Breast epithelium (tissue), 4 donors: ENCODE measurements around the gene HPS1. TPM values are rescaled to one million over a fixed set of nuclear protein-coding genes. Genes with fewer than 3 reads are reported as not detected.

Experiments
- DNase-seq, 2 donors: peaks; one replicate each; pipeline ENCODE4 v3.0.0-alpha.2; 2019; ENCODE audit warnings: low spot score in 2 of 2
- H3K27ac ChIP-seq, 2 donors: fragments of 200-600 bp; sonication (generic) in 1 of 2; one replicate each; pipeline ENCODE4 v1.5.1; 2016 to 2019; ENCODE audit warnings: mild to moderate bottlenecking in 1 of 2
- H3K27me3 ChIP-seq, 2 donors: fragments of 200-600 bp; sonication (generic) in 1 of 2; one replicate each; pipeline versions ENCODE4 v1.5.1 to v1.6.0; 2017 to 2019; ENCODE audit warnings: control low read depth in 1 of 2, mild to moderate bottlenecking in 1 of 2
- H3K36me3 ChIP-seq: fragments of 200-600 bp; one replicate; pipeline ENCODE4 v1.5.1; 2019
- H3K4me1 ChIP-seq, 2 donors: fragments of 200-600 bp; sonication (generic); one replicate each; pipeline ENCODE4 v1.5.1; 2016 to 2019; ENCODE audit warnings: control low read depth in 1 of 2
- H3K4me3 ChIP-seq, 3 donors: fragments of 200-600 bp; sonication (generic); 1 replicate in 2 of 3; 2 replicates in 1 of 3; pipeline ENCODE4 v1.5.1; 2016 to 2019; ENCODE audit warnings: mild to moderate bottlenecking in 3 of 3, moderate library complexity in 2 of 3
- H3K9me3 ChIP-seq, 2 donors: fragments of 200-600 bp; sonication (generic) in 1 of 2; one replicate each; pipeline ENCODE4 v1.5.1; 2016 to 2019; ENCODE audit warnings: control low read depth in 1 of 2
- POLR2A ChIP-seq: fragments of 450-650 bp; IDR thresholded peaks from one replicate; pipeline ENCODE4 v1.6.1; 2016; ENCODE audit warnings: antibody characterized with exemption, mild to moderate bottlenecking, moderate library complexity
- POLR2AphosphoS5 ChIP-seq, 3 donors: sonication (generic); formaldehyde crosslinking; IDR thresholded peaks; one replicate each; pipeline ENCODE4 v1.6.1; 2017; ENCODE audit warnings: antibody characterized with exemption in 3 of 3
- intact Hi-C: fragments of 100-400 bp; cut with DNase I; formaldehyde crosslinking; loops from one replicate; pipeline ENCODE4 v1.15.1; 2023; ENCODE audit warnings: low total_unique reads
- total RNA-seq, 3 donors: library from RNA; depleted of rRNA; stranded (reverse); fragments of >200 nt; gene quantifications; one replicate each; pipeline ENCODE4 v1.1.0, GENCODE V29; 2016
- TF ChIP-seq, protein P1 (sequence below), 3 donors: fragments of 450-650 bp; IDR thresholded peaks; one replicate each; pipeline ENCODE4 v1.5.1; 2016 to 2017; ENCODE audit warnings: antibody characterized with exemption in 3 of 3, mild to moderate bottlenecking in 3 of 3, moderate library complexity in 3 of 3

The HPS1 gene
- total RNA-seq, 3 donors from 2014 or later: 48.2 to 62.3 (median 61.8) TPM

DNA sequence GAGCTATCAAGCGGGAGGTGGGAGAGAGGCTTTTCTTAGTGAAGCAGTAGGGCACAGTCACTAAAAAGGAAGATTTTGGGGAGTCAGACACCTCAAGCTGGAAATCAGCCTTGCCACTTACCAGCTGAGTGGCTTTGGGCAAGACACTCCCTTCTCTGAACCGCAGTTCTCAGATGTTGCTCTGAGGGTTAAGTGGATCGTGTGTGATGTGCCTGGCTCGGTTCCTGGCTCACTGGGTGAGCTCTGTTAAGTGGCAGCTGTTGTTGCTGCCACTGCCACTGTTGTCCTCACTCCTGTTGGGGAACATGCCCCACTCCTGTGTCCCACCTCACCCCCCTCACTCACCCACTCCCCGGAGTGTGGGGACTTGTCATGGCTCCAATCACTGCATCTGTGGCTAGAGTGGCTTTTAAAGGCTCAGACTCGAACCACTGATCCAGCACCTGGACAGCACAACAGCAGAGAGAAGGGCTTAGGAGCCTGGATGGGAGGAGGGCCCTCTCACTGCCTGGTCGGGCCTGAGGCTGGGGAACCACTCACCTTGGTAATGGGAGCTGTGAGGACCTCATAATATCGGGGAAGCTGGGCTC, 51.8 kb downstream of the HPS1 start:
- peak overlapping the region; percentile 52 to 76 for H3K27ac ChIP-seq
- no peaks in the 10 kb centered on the region for H3K36me3 ChIP-seq
- no peaks in the 10 kb centered on the region for H3K27me3 ChIP-seq
- TF ChIP-seq, protein P1, sequence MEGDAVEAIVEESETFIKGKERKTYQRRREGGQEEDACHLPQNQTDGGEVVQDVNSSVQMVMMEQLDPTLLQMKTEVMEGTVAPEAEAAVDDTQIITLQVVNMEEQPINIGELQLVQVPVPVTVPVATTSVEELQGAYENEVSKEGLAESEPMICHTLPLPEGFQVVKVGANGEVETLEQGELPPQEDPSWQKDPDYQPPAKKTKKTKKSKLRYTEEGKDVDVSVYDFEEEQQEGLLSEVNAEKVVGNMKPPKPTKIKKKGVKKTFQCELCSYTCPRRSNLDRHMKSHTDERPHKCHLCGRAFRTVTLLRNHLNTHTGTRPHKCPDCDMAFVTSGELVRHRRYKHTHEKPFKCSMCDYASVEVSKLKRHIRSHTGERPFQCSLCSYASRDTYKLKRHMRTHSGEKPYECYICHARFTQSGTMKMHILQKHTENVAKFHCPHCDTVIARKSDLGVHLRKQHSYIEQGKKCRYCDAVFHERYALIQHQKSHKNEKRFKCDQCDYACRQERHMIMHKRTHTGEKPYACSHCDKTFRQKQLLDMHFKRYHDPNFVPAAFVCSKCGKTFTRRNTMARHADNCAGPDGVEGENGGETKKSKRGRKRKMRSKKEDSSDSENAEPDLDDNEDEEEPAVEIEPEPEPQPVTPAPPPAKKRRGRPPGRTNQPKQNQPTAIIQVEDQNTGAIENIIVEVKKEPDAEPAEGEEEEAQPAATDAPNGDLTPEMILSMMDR (IDR thresholded peaks at IDR 0.05): no peak
- TF ChIP-seq POLR2AphosphoS5 (IDR thresholded peaks at IDR 0.05) (no peak), POLR2A (no peak)
- no peaks in the 10 kb centered on the region for H3K9me3 ChIP-seq
- no peaks in the 10 kb centered on the region for H3K4me1 ChIP-seq
- intact Hi-C loops: no loop called here
- no peak overlapping the region for H3K4me3 ChIP-seq
- DNase-seq: no peak

DNA sequence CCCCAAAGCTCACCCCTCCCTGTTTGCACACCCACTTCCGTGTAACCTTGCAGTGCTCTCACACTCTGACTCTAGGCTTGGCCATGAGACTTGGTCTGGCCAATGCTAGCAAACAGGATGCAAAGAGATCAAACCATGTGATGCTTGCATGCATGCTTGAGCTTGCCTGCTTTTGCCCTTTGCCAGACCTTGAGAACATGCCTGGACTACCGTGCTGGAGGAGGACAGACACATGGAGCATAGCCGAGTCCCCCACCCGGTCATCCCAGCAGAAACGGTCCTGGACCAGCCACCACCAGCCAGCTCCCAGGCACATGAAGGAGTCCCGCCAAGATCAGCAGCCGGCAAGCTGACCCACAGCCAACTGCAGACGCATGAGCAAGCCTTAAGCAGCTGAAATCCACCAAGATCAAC, 55.1 kb downstream of the HPS1 start:
- intact Hi-C loops: no loop called here
- TF ChIP-seq, protein P1 (IDR thresholded peaks at IDR 0.05): no peak
- TF ChIP-seq POLR2A (no peak), POLR2AphosphoS5 (IDR thresholded peaks at IDR 0.05) (no peak)
- no peaks in the 10 kb centered on the region for H3K36me3 ChIP-seq
- no peaks in the 10 kb centered on the region for H3K27me3 ChIP-seq
- peak overlapping the region in 1 of 2 donors; percentile 65 for H3K27ac ChIP-seq
- DNase-seq: peak in 1 of 2 donors; percentile 70
- H3K4me1 ChIP-seq: no peaks in the 10 kb centered on the region
- no peaks in the 10 kb centered on the region for H3K9me3 ChIP-seq
- H3K4me3 ChIP-seq: no peak overlapping the region

DNA sequence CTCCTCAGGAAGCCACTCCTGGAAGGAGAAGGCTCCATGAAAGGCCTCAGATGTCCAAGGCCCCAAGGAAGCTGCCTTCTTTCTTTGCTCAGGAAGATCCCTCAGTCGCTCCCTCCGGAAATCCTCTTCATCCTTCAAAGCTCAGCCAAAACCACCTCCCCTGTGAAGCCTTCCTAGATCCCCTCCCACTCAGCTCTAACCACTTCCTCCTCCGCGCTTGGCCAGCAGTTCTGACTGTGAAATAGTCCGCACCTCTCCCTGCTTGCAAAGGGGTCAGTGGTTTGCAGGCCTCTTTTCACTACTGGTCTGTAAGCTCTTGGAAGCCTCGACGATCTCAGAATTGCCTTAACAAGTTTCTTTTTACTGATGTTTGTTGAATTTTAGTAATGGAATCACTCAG, 55.7 kb downstream of the HPS1 start:
- TF ChIP-seq POLR2AphosphoS5 (IDR thresholded peaks at IDR 0.05): no peak
- TF ChIP-seq, protein P1 (IDR thresholded peaks at IDR 0.05): no peak
- no peak for TF ChIP-seq POLR2A
- Histone ChIP-seq H3K4me3 (no peak overlapping the region), H3K4me1 (no peaks in the 10 kb centered on the region), H3K36me3 (no peaks in the 10 kb centered on the region), H3K9me3 (no peaks in the 10 kb centered on the region), H3K27me3 (no peaks in the 10 kb centered on the region), H3K27ac (peak overlapping the region in 1 of 2 donors; percentile 65)
- no peak for DNase-seq
- intact Hi-C loops: no loop called here

DNA sequence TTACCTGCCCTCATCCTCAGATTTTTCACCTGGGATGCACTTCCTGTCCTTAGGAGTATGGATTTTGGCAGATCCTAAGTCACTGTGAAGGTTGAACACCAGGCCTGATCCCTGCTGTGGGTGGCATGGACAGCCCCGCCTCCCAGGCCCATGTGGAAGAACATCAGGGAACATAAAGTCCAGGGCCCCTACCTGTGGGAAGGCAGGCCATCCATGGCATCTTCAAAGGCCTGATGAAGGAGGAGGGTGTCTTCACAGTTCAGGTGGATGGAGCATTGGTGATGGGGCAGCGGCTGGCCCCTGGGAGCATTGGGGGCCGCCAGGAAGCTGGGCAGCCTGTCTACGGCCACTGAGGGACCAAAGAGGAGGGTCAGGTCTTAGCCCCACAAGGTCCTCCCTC, 56.3 kb downstream of the HPS1 start:
- no peak overlapping the region for H3K27ac ChIP-seq
- no peaks in the 10 kb centered on the region for H3K4me1 ChIP-seq
- H3K9me3 ChIP-seq: no peaks in the 10 kb centered on the region
- intact Hi-C loops: no loop called here
- no peak for DNase-seq
- no peaks in the 10 kb centered on the region for H3K27me3 ChIP-seq
- no peak overlapping the region for H3K4me3 ChIP-seq
- H3K36me3 ChIP-seq: no peaks in the 10 kb centered on the region
- no peak for TF ChIP-seq POLR2A
- TF ChIP-seq, protein P1 (IDR thresholded peaks at IDR 0.05): no peak
- TF ChIP-seq POLR2AphosphoS5 (IDR thresholded peaks at IDR 0.05): no peak

DNA sequence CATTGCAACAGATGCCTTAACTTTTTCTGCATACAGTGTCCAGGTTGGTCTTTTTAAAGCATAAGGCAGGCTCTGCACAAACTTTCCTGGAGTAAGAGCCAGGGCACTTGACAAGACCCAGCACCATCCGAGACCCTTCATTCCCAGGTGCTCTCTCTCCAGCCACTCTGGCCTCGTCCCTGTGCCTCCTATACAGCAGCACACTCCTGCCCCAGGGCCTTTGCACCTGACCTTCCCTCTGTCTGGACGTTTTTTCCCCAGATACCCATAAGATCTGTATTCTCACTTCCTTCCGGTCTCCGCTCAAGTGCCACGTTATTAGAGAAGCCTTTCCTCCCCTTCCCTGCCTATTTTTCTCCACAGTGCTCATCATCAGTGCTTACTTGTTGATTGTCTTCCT, 57.3 kb downstream of the HPS1 start:
- Histone ChIP-seq H3K36me3 (no peaks in the 10 kb centered on the region), H3K4me3 (no peak overlapping the region), H3K4me1 (no peaks in the 10 kb centered on the region), H3K27ac (no peak overlapping the region), H3K27me3 (no peaks in the 10 kb centered on the region), H3K9me3 (no peaks in the 10 kb centered on the region)
- intact Hi-C loops: no loop called here
- no peak for TF ChIP-seq POLR2A
- TF ChIP-seq, protein P1 (IDR thresholded peaks at IDR 0.05): no peak
- no peak for TF ChIP-seq POLR2AphosphoS5 (IDR thresholded peaks at IDR 0.05)
- DNase-seq: no peak
